Prostate gland (tissue), 2 donors: ENCODE results near the gene CD70.

Experiments
- POLR2A ChIP-seq: fragments of 450-650 bp; IDR thresholded peaks from one replicate; pipeline ENCODE4 v1.6.1; 2016; ENCODE audit warnings: antibody characterized with exemption, mild to moderate bottlenecking
- POLR2AphosphoS5 ChIP-seq: sonication (generic); formaldehyde crosslinking; IDR thresholded peaks from one replicate; pipeline ENCODE4 v1.6.1; 2017; ENCODE audit warnings: antibody characterized with exemption
- TF ChIP-seq, protein P1 (sequence below), 4 experiments: fragments of 200-600 bp in 2 of 4; fragments of 450-650 bp in 2 of 4; sonication (generic) in 2 of 4; IDR thresholded peaks; 1 replicate in 3 of 4; 2 replicates in 1 of 4; pipeline ENCODE4 v1.5.1; 2016 to 2019; ENCODE audit warnings: antibody characterized with exemption in 4 of 4, mild to moderate bottlenecking in 2 of 4, moderate library complexity in 2 of 4

- TF ChIP-seq POLR2AphosphoS5 (no peak), POLR2A (no peak)
- TF ChIP-seq, protein P1, sequence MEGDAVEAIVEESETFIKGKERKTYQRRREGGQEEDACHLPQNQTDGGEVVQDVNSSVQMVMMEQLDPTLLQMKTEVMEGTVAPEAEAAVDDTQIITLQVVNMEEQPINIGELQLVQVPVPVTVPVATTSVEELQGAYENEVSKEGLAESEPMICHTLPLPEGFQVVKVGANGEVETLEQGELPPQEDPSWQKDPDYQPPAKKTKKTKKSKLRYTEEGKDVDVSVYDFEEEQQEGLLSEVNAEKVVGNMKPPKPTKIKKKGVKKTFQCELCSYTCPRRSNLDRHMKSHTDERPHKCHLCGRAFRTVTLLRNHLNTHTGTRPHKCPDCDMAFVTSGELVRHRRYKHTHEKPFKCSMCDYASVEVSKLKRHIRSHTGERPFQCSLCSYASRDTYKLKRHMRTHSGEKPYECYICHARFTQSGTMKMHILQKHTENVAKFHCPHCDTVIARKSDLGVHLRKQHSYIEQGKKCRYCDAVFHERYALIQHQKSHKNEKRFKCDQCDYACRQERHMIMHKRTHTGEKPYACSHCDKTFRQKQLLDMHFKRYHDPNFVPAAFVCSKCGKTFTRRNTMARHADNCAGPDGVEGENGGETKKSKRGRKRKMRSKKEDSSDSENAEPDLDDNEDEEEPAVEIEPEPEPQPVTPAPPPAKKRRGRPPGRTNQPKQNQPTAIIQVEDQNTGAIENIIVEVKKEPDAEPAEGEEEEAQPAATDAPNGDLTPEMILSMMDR (IDR thresholded peaks at IDR 0.05) = no peak
Observed at GRCh38 chr19:6616011-6616410, 25.1 kb upstream of the CD70 start.
